GM10266 (cell line): ENCODE results near the gene SMPX.
A peak's percentile ranks its signal among the peaks of the same experiment; 100 is the strongest.

Source experiments
- DNase-seq: peaks from one replicate; pipeline ENCODE4 v3.0.0; 2012; ENCODE audit errors: extremely low spot score
- CTCF ChIP-seq: IDR thresholded peaks from 2 replicates; pipeline ENCODE4 v1.5.1; 2012; ENCODE audit warnings: mild to moderate bottlenecking, low read depth; ENCODE audit not compliant: control insufficient read depth, insufficient read depth; ENCODE audit errors: missing control alignments

SMPX gene

GRCh38 chrX:21717802-21718201 lies 40.1 kb downstream of the SMPX start:
- no peak for DNase-seq
- no peak for TF ChIP-seq CTCF

GRCh38 chrX:21715825-21716224 lies 42.1 kb downstream of the SMPX start:
- no peak for DNase-seq
- no peak for TF ChIP-seq CTCF

- no peak for TF ChIP-seq CTCF
- DNase-seq = no peak
These were observed 42.6 kb downstream of the SMPX start for GRCh38 chrX:21715337-21715736.

GRCh38 chrX:21711848-21712197 lies 46.1 kb downstream of the SMPX start:
- no peak for TF ChIP-seq CTCF
- DNase-seq = no peak

GRCh38 chrX:21711129-21711847 lies 46.6 kb downstream of the SMPX start:
- TF ChIP-seq CTCF = no peak
- DNase-seq = no peak

GRCh38 chrX:21708116-21708515 lies 49.8 kb downstream of the SMPX start:
- no peak for DNase-seq
- TF ChIP-seq CTCF = peak; percentile 17

GRCh38 chrX:21705225-21705624 lies 52.7 kb downstream of the SMPX start:
- DNase-seq = no peak
- TF ChIP-seq CTCF = no peak
